NOMO-1 treated with DMSO at 0.1 percent for 48 hours (cell line): Measurements from ENCODE around the gene DHX35.

ENCODE experiments used
- DNase-seq: peaks from one replicate; lab custom pipeline; 2025; ENCODE audit not compliant: unreplicated experiment; lab: John Stamatoyannopoulos, UW

Gene DHX35

GRCh38 chr20:38962044-38962927, at the start of gene DHX35:
DHX35 (plus strand) TSS chr20:38962344; CDS start chr20:38962368, 24 bp downstream.
- DNase-seq, result peak; percentile 97

GRCh38 chr20:38915355-38915754, 46.8 kb upstream of the DHX35 start:
- no peak for DNase-seq

GRCh38 chr20:38917657-38918056, 44.5 kb upstream of the DHX35 start:
- DNase-seq, result no peak

GRCh38 chr20:38918172-38918571, 44.0 kb upstream of the DHX35 start:
- no peak for DNase-seq

- DNase-seq, result no peak
Observed at GRCh38 chr20:38919683-38920082, 42.5 kb upstream of the DHX35 start.

- no peak for DNase-seq
Observed at GRCh38 chr20:38920411-38920810, 41.7 kb upstream of the DHX35 start.

GRCh38 chr20:38920851-38921250, 41.3 kb upstream of the DHX35 start:
- DNase-seq, result no peak

- no peak for DNase-seq
Observed at GRCh38 chr20:38924718-38925117, 37.4 kb upstream of the DHX35 start.

- peak; percentile 98 for DNase-seq
Observed at GRCh38 chr20:38926142-38926933, 35.8 kb upstream of the DHX35 start, which contains the start of gene FAM83D. FAM83D (plus strand) TSS chr20:38926417; CDS start chr20:38926443, 26 bp downstream.

- no peak for DNase-seq
Observed at GRCh38 chr20:38926934-38927616, 35.1 kb upstream of the DHX35 start.

- DNase-seq, result peak; percentile 7
Observed at GRCh38 chr20:38927902-38928578, 34.1 kb upstream of the DHX35 start.

GRCh38 chr20:38930242-38930569, 31.9 kb upstream of the DHX35 start:
- DNase-seq, result no peak

- no peak for DNase-seq
Observed at GRCh38 chr20:38931984-38932383, 30.2 kb upstream of the DHX35 start.

GRCh38 chr20:38932457-38933120, 29.6 kb upstream of the DHX35 start:
- no peak for DNase-seq

- DNase-seq, result no peak
Observed at GRCh38 chr20:38934530-38934929, 27.6 kb upstream of the DHX35 start.

GRCh38 chr20:38935285-38935684, 26.9 kb upstream of the DHX35 start:
- no peak for DNase-seq

- DNase-seq, result no peak
Observed at GRCh38 chr20:38935967-38936407, 26.2 kb upstream of the DHX35 start.

GRCh38 chr20:38937000-38937399, 25.1 kb upstream of the DHX35 start:
- no peak for DNase-seq

- no peak for DNase-seq
Observed at GRCh38 chr20:38937978-38938473, 24.1 kb upstream of the DHX35 start.

GRCh38 chr20:38939686-38940085, 22.5 kb upstream of the DHX35 start:
- DNase-seq, result no peak
